ENCODE data around the gene TEPSIN.
A peak's percentile ranks its signal among the peaks of the same experiment; 100 is the strongest.

TEPSIN gene

DNA sequence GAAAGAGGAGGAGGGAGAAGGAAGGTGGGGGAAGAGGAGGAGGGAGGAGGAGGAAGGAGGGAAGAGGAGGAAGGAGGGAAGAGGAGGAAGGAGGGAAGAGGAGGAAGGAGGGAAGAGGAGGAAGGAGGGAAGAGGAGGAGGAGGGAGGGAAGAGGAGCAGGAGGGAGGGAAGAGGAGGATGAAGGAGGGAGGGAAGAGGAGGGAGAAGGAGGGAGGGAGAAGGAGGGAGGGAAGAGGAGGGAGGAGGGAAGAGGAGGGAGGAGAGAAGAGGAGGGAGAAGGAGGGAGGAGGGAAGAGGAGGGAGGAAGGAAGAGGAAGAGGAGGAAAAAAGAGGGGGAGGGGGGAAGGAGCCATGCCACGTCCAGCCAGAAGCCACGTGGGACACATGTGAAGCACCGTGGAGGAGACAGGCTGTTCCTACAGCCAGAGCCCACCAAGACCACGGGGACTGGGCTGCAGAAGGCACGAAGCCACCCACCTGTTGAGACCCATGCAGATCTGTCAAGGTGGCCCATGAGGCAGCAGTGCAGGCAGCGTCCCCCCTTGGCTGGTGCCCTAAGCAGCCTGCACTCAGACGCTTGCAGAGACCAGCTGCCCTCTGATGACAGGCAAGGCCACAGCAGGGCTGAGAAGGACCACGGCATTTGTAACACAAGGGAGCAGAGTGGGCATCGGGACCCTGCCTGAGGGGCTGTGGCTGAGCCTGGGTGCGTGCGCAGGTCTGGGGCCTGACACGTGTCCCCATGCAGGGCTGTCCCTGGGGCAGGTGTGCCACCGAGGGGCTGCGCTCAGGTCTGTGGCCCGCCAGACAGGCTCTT lies 10.6 kb upstream of the TEPSIN start:
- DNase-seq, result no peak

DNA sequence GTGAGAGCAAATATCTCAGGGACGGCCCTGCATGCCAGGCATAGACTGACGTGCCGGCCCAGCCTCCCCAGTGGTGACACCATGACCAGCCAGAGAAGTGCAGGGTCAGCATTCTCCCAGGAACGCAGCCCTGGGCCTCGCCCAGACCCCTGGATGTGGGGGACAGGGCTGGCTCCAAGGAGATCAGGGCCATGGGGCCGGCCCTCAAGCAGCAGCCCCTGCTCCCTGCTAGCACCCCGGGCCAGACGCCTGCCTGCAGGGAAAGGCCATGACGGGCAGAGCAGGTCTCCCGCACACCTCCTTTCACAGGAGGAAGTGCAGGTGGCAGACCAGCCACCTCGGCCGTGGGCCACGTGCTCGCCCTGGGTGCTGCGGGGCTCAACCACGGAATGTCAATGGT lies 9.8 kb upstream of the TEPSIN start:
- no peak for DNase-seq

DNA sequence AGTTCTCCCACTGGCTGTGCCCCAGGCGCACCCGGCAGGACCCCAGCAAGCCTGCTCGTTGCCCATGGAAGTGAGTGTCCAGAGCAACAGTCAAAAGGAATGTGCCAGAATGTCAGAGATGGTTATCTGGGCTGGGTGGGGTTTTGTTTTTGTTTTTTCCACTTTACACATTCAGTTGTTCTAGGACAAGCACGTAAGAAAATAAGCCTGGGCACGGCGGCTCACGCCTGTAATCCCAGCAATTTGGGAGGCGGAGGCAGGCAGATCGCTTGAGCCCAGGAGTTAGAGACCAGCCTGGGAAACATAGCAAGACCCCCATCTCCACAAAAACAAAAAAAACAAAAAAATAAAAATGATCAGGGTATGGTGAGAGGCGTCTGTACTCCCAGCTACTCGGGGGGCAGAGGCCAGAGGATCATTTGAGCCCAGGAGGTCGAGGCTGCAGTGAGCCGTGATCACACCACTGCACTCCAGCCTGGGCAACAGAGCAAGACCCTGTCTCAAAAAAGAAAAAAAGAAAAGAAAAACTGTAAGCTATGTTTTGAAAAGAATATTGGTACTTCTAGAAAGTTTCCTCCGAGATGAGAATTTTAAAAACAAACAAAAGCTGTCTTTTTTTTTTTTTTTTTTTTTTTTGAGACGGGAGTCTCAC lies 8.6 kb upstream of the TEPSIN start:
- no peak for DNase-seq

DNA sequence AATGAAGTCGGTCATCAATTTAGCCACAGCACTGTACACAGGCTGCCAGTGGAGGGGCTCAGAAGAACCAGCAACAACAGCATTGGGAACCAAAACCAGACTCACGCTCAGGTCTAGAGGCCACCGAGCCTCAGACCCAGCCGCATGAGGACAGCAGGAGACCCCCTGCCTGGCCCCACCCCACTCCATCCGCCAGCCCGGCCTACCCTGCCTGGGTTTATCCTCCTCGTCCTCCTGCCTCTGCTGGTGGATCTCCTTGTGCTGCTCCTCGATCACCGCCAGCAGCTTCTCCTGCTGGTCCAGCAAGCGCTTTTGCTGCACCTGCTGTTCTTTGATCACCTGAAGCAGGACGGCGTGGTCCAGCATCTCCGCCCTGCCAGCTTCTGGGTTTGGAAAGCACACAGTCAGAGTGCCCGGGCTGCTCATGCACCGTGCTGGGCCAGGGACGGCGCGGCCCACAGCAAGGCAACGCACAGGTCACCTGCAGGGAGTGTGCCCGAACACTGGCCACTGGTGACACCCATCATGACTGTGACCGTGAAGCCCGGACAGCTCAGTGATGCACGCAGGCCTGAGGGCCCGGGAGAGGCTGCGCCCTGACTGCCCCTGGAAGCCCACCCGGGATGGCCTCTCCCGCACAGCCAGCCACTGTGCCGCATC lies 8.0 kb upstream of the TEPSIN start:
- no peak for DNase-seq

DNA sequence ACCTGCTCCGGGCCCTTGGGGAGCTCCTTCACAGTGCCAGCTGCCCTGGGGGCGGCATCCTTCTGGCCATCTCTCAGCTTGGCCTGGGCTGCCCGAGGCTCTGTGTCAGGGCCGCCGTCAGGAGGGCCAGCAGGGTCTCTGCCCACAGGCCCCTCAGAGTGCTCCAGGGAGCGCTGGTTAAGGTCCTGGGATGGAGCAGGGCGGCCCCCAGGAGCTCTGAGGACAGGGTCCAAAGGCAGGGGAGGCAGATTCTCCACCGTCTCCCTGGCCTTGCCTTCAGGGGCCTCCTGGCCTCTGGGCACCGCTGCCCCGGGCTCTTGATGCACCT lies 7.5 kb upstream of the TEPSIN start:
- no peak for DNase-seq

DNA sequence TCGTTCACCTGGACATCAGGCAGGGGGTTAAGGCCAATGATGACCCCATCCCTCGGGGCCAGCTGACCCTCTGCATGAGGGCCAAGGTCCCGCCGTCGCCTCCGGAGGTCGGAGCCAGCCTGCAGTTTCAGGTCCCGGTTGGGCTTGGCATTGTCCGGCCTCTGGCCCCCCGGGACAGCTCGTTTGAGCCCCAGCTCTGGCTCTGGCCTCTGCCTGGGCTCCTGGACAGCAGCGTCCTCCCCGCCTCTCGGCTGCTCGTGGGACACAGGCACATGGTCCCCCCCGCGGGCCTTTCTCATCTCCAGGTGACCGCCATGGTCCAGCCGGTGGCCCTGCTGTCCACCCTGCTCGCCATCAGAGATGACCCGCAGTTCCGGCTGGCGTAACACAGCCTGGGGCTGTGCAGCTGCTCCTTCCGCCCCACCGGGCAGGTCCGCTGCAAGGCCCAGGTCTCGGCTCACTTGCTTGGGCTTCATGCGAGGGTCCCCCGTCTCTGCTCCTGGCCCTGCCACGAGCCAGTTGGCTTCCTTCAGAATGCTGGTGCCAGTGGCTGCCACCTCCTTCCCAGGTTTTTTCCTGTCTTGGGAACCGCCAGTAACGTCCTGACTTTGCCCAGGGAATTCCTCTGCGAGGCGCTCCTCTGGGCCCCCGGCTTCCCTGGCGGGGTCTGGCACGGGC lies 6.9 kb upstream of the TEPSIN start:
- no peak for DNase-seq

DNA sequence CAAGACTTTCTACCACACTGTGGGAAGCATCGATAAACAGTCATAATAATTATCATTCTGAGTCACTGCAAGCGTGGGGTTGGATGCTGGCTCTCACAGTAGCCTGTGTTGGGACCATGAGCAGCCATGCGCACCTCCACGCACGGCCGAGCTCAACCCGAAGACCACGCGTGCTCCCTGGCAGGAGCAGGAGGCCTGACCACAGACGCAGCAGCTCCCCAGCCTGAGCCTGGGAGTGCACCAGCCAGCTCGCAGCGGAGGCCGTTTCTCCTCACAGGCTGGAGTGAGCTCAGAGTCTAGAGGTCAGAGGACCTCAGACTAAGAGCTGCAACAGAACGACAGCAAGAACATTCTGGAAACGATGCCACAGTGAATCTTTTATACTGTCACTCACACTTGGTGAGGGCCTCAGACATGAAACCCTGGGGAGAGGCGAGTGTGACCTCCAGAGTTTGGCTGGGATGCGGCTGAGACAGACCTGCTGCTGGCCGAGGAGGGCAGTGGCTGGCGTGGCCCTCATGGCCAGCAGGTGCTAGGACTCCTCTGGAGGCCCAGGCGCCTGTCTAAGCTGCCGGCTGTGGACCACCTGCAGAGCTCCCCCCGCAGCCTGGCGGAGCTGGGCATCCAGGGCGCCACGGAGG lies 6.3 kb upstream of the TEPSIN start:
- DNase-seq, result no peak

DNA sequence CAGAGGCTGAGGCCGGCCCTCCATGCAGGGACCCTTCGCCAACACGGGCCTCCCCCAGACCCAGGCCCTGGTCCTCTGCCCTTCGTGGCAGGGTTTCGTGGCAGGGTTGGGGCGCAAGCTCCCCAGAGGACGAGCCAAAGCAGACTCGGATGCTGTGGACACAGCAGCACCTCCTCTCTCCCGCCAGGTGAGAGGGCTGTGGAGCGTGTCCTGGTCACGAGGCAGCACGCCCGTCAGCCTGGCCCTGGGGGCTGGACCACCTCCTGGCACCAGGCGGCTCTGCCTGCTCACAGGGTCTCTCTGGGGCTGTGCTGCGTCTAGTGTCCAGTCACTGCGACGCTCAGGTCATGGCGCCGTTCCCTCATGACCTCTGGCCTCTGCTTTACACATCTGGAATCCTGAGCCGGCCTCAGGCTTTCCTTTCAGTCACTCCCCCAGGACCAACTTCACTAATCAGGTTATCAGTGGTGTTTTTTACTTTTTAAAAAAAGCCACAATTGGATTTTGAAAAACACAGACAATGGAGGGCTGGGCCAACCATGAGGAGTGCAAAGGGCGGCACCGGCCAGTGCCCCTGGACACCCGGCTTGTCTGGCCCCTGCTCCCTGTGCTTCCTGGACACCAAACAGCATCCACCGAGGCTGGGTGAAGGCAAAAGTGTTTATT lies 5.6 kb upstream of the TEPSIN start:
- DNase-seq, result no peak

DNA sequence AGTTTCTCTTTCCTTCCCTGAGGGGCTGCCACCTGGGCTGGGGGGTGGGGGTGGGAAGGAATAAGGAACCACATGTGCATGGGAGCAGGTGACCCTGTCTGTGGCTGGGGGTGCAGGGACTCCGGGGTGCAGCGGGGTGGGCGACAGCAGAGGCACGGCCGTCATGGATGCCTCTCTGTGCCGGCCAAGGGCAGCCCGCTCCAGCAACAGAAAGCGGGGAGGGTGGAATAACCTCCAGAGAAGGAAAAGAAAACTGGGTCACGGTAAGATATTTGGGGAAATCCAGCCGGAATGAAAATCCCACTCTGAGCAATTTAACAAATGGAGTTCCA lies 4.4 kb upstream of the TEPSIN start:
- DNase-seq, result no peak

DNA sequence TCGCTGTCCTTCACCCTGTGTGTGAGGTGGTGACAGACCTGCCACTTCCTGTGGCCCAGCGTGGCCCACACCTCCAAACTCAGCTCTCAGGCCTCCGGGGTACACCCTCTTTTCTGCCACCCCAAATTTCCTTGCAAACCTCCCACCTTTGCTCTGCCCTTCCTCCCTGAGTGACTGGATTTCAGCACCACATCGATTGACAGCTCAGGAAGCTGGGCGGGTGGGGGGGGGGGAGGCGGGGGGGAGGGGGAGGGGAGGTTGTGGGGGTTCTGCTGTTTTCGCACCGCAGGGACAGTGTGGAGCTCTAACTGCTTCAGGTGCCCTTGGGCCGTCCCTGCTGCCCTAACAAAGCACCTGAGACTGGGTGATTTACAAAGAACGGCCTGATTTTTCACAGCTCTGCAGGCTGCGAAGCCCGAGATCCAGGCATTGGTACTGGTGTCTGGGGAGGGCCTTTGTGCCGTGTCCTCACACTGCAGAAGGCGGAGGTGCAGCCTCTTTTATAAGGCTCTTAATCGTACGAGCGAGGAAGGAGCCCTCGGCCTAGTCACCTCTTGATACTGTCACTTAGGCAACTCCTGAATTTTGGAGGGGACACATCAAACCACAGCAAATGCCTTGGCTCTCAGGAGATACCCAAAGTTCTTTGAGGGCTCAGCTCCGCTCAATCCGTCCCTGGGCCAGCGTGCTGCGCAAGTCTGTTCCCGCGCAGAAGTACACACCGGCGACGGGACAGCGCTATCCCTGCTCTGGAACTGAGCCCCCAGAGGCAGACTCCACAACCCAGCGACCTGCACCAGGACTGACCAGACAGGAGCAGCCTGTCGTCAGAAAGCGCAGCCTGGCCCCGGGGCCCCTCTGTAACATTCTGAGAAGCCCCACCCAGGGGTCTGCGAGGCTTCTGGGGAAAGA lies 3.8 kb upstream of the TEPSIN start:
- DNase-seq, result no peak

DNA sequence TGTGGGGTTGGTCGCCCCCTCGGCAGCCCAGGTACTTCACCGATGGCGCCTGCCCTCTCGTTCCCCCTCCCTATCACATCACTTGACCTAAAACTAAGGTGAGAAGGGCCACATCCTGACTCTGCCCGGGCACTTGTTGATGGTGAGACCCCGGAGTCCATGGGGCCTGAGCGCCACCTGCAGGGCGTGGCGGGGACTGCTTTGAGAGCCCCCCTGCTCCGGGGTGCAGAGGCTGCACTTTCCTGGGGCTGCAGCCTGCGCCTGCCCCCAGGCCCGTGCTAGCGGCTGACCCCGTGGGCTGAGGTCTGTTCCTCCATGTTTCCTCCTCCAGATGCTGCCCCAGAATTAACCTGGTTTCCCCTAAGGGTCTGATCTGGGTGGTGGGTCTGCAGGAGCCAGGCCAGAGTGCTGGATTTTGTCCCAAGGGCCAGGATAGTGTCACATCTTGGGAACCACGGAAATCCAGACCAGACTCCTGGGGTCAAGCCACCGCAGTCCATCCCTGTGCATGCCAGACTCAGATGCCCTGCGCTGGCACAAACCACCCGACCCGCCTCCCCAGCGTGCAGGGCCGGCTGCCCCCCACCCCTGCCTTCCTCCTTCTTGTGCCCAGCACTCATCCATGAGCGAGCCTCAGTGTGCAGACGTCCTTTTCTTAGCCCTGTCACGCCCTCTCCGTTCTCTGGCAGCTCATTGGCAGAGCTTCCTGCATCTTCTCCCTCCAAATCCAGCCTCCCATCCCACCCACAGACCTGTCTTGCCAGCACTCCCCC lies 3.0 kb upstream of the TEPSIN start:
- peak; percentile 86 for DNase-seq

DNA sequence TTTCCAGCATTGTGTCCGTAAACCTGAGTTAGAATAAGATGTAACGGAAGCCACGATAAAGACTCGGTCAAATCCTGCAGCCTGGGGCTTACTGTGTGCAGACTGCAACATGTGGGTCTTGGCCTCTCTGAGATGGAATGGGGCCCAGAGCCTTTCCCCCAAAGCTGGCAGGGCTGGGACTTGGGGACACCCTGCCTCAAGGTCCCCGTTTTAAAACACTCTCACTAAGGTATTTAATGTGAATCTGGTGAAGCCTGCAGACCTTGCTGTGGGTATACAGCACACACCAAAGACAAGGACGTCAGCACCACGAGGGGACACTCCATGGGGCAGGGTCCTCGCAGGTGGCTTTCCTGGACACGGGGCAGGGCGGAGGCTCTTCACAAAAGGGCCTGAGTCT lies 2.3 kb upstream of the TEPSIN start:
- DNase-seq, result no peak

DNA sequence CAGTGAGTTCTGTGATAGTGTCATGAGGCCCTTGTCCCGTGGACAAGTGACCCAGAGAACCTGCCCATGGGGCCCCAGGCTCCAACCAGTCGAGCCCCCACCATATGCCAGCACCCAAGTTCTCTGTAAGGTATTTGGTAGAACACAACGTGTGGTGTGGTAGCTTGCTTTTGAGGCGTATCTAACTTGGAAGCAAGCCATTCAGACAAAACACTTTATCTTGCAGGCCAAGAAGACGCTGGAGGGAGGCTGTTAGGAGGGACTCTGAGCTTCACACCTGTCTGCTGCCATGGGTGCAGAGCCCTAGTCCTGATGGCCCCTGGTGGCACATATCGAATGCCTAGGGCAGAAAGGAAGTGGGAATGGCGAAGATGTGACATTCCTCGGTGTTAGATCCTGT lies 1.9 kb upstream of the TEPSIN start:
- no peak for DNase-seq

DNA sequence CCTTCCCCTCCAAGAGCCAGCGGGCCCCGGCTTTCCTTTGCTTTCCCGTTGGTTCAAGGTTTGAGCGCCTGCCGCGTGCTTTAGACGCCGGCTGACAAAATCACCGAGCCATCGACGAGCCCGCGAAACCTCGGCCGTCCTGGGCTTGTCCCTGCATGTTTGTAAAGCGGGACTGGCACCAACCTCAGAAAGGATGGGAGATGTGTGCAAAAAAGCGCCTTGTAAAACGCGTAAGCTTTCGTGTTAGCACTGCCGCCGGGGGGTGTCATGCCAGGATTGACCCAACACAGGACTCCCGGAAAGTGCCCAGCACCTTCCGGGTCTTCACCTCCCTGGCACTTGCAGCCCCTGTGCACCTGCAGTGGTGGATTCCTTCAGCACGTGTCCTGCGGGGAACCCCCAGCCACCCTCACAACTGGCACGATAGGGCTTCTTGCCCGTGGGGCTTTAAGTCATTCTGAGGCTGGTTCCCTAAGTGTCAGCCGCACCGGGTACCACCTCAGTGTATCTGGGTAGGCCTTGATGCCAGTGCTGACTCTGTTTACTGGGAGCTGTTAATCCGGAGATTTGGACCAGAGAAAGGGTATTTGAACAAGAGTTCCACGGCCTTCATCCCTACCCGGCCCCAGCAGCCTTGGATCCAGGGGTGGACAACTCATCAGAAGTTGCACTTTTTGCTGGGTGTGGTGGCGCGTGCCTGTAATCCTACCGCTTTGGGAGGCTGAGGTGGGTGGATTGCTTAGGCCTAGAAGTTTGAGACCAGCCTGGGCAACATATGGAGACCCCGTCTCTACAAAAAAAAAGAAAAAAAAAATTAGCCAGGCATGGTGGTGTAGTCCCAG lies 1.1 kb upstream of the TEPSIN start:
- DNase-seq, result peak; percentile 83

DNA sequence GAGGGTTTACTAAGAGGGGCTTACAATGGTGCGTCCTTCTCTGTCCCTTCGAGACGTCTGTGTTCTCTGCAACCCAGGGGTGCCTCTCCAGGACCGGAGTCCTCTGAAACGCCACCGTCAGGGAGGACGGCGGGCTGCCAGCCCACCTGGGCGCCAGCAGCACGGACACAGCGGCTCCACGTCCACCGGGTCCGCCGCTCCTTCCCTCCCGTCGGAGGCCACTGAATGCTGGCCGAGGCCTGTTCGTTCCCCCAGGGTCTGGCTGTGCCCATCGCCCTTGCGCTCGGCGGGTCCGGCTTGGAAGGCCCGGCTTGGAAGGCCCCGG lies 403 bp downstream of the TEPSIN start:
- no peak for DNase-seq

DNA sequence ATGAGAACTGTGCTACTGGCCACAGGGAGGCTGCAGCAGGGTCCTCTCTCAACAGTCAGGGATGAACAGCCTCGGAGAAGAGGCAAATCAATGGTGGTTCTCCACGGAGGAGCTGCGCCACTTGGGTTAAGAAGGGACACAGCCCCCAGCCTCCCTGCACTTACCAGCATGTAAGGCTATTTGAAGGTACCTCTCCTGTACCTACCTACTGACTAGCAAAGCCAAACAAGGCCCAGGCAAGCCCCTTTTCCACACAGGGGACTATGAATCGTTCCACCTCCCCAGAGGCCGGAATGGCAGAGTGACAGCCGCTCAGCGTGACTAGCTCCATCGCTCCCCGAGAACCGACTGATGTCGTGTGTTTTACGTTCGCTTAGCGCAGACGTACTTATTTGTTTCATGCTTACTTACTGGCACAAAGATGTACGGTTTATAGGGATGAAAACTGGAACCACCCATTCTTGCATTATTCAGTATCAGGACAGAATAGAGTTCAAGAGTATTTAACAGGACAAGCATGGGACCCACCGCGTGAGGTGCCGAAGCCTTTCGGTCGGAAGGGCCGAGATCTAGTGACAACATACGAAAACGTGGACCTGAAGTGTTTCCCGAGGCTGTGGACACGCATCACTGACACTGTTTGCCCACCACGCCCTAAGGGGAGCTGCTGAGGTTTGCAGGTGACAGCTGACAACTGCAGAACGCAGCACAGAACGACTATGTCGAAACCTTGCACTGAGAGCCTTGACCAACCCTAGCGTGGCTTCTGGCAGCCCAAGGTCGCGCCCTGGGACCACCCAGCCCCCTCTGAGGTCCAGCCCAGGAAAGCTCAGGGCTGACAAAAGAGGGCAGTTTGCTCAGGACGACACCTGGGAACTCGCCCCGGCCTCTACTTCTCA lies 1.0 kb downstream of the TEPSIN start:
- no peak for DNase-seq

DNA sequence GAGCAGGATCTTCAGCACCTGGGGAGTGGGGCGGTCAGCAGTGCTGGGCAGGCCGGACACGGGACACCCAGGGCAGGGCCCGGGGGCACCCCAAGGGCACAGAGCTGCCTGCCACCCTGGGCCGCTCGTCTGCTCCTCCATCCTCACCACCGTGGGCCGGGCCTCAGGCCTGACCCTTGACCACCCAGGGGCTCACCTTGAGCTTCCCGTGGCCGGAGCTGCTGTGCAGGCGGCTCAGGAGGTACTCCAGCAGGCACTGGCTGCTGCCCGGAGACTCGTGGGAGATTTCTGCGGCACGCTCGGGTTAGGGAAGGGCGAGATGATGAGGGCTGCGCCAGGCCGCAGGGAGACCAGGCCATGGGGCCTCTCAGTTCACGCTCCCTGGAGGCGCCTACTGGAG lies 2.1 kb downstream of the TEPSIN start:
- DNase-seq, result no peak

DNA sequence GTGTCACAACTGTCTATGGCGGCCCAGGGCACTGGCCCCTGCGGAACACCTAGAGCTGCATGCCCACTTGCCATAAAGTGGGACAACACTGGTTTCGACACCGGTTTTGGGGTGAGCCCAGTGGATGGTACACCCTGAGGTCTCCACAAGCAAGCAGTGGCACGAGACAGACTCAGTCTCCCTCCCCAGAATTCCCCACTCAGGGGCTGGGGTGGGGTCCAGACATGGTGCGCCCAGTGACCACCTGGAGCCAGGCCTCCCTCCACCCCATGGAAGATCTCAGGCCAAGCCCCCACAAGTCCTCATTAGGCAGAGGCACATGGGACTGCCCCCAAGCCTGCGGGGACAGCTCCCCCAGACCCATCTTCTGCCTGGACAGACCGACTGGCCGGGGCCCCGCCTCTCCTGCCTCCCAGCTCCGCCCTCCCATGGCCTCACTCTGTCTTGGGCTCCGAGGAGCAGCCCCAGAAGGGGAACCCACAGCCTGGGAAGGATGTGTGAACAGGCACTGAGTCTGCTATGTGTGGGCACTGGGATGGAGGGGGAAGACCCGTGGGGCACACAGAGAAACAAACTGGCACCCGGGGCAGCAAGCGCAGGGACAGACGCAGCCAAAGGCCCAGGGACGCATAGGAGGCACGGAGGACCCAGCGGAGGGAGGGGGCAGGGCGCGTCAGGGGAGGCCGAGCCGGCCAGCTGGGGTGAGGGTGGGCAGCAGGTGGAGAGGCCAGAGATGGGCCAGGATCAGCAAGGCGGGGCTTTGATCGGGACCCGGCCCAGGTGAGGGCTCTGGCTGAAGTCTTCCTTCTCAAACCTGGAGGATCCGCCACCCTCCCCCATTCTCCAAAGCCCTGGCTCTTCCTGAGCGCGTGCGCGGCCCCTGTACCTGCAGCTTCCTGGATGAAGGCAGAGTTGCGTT lies 2.8 kb downstream of the TEPSIN start:
- DNase-seq, result no peak
